B cell (primary cell): ENCODE measurements around the gene ZNF521.

Source experiments
- CTCF ChIP-seq: fragments of 200-600 bp; IDR thresholded peaks from one replicate; pipeline ENCODE4 v1.8.0; 2022; ENCODE audit warnings: antibody characterized with exemption, mild to moderate bottlenecking
- EZH2 ChIP-seq: IDR thresholded peaks from 2 replicates; pipeline ENCODE4 v1.6.1; 2012; ENCODE audit warnings: borderline replicate concordance, low read depth, mild to moderate bottlenecking, moderate library complexity, low read length; ENCODE audit not compliant: insufficient read depth, poor library complexity, severe bottlenecking

- no peak for TF ChIP-seq CTCF
- TF ChIP-seq EZH2, result no peak
Measured at GRCh38 chr18:25334588-25334987, 17.4 kb downstream of the ZNF521 start.
